HG03097 (cell line): ENCODE data around the gene PITHD1.
A peak's percentile ranks its signal among the peaks of the same experiment; 100 is the strongest.
"Not testable (repeated sequence)": the region's sequence is repeated elsewhere in the genome, so short reads cannot be mapped to it uniquely, and the experiment has no call there.

Source experiments
- ATAC-seq: cut with Tn5 transposase; IDR thresholded peaks from one replicate; pipeline ENCODE4 v1.9.1; 2021; ENCODE audit not compliant: unreplicated experiment, low FRiP score

PITHD1 gene

GRCh38 chr1:23797478-23798448 is 19.5 kb downstream of the PITHD1 start:
- ATAC-seq, result no peak

GRCh38 chr1:23798662-23799142 is 20.5 kb downstream of the PITHD1 start:
- no peak for ATAC-seq

- ATAC-seq, result no peak
These were observed 21.0 kb downstream of the PITHD1 start for GRCh38 chr1:23799255-23799569.

- ATAC-seq, result peak; percentile 4
These were observed 21.6 kb downstream of the PITHD1 start for GRCh38 chr1:23799570-23800399.

GRCh38 chr1:23800400-23801337 is 22.5 kb downstream of the PITHD1 start, which contains the start of gene GALE:
Gene GALE (minus strand): TSS chr1:23800754. CDS start chr1:23799007, 1,747 bp downstream.
- ATAC-seq, result peak; percentile 67

GRCh38 chr1:23801338-23801748 is 23.1 kb downstream of the PITHD1 start:
- no peak for ATAC-seq

- ATAC-seq, result no peak
These were observed 23.7 kb downstream of the PITHD1 start for GRCh38 chr1:23801876-23802275.

- not testable (repeated sequence) for ATAC-seq
These were observed 24.7 kb downstream of the PITHD1 start for GRCh38 chr1:23802809-23803342.

GRCh38 chr1:23803674-23804073 is 25.5 kb downstream of the PITHD1 start:
- ATAC-seq, result no peak

- ATAC-seq, result no peak
These were observed 26.1 kb downstream of the PITHD1 start for GRCh38 chr1:23804183-23804835.

- ATAC-seq, result no peak
These were observed 26.8 kb downstream of the PITHD1 start for GRCh38 chr1:23805025-23805424.

- ATAC-seq, result no peak
These were observed 28.1 kb downstream of the PITHD1 start for GRCh38 chr1:23806280-23806679.

GRCh38 chr1:23807453-23807852 is 29.2 kb downstream of the PITHD1 start:
- no peak for ATAC-seq

- no peak for ATAC-seq
These were observed 31.5 kb downstream of the PITHD1 start for GRCh38 chr1:23809751-23810171.

- no peak for ATAC-seq
These were observed 32.8 kb downstream of the PITHD1 start for GRCh38 chr1:23810818-23811540.

- ATAC-seq, result no peak
These were observed 35.8 kb downstream of the PITHD1 start for GRCh38 chr1:23814016-23814415.

- no peak for ATAC-seq
These were observed 38.1 kb downstream of the PITHD1 start for GRCh38 chr1:23816361-23816760.

- no peak for ATAC-seq
These were observed 38.7 kb downstream of the PITHD1 start for GRCh38 chr1:23816906-23817305.

GRCh38 chr1:23817633-23818032 is 39.4 kb downstream of the PITHD1 start:
- ATAC-seq, result no peak
